ENCODE measurements around the gene PRKD3.

The PRKD3 gene

DNA sequence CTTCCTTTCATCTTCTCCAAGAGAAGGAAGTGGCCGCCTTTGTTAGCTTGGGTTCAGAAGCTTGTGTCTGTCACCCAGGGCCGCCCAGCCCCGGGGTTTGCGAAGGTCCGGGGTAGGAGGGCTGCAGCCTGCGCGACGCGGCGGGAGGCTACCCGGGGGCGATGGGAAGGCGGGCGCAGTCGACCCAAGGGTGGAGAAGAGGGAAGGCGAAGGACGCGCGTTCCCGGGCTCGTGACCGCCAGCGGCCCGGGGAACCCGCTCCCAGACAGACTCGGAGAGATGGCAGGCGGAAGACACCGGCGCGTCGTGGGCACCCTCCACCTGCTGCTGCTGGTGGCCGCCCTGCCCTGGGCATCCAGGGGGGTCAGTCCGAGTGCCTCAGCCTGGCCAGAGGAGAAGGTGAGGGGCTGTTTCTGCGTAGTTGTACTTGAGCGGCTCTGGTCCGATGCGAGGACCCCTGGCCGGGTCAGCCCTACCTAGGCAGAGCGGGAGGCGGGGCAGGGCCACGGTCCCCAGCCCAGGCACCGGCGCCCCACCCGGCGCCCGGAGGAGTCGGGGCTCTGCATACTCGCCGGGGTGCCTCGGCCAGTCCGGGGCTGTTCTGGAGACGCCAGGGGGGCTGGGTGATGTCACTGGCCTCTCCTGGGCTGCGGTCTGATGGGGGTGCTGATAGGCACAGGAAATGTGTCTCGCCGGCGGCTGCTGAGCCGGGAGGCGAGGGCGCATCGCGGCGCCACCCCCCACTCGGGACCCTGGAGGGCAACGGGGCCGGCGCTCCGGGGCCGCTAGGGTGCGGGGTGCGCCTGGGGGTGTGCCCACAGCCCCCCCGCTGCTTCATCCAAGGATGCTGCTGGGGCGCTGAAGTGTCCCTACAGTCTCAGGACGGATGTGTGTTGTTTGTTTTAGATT, 20.1 kb upstream of the PRKD3 start, which contains the start of gene QPCT:
QPCT (plus strand) TSS at position 178 of the 909 bp plus-strand sequence; CDS start at position 280, 102 bp downstream.
- ChIA-PET POLR2A (interaction anchor here (1.2 kb wide), 1 partner anchor 31 kb away, joined by 4 read pairs; no protein-coding TSS in a partner anchor), CTCF (no interaction called here)
- TF ChIP-seq ELF4 (IDR thresholded peaks at IDR 0.05) = no peak
- no peak for TF ChIP-seq ARNT (IDR thresholded peaks at IDR 0.05)
- no peak for TF ChIP-seq HDGF (IDR thresholded peaks at IDR 0.05; ENCODE audit: borderline replicate concordance)
- TF ChIP-seq L3MBTL2 (conservative IDR thresholded peaks at IDR 0.05) = peak; percentile 69; the same call in 1 of the 2 replicates
- TF ChIP-seq SUZ12 (IDR thresholded peaks at IDR 0.05) = no peak
- DNase-seq (ENCODE audit: extremely low spot score) = peak; percentile 63

DNA sequence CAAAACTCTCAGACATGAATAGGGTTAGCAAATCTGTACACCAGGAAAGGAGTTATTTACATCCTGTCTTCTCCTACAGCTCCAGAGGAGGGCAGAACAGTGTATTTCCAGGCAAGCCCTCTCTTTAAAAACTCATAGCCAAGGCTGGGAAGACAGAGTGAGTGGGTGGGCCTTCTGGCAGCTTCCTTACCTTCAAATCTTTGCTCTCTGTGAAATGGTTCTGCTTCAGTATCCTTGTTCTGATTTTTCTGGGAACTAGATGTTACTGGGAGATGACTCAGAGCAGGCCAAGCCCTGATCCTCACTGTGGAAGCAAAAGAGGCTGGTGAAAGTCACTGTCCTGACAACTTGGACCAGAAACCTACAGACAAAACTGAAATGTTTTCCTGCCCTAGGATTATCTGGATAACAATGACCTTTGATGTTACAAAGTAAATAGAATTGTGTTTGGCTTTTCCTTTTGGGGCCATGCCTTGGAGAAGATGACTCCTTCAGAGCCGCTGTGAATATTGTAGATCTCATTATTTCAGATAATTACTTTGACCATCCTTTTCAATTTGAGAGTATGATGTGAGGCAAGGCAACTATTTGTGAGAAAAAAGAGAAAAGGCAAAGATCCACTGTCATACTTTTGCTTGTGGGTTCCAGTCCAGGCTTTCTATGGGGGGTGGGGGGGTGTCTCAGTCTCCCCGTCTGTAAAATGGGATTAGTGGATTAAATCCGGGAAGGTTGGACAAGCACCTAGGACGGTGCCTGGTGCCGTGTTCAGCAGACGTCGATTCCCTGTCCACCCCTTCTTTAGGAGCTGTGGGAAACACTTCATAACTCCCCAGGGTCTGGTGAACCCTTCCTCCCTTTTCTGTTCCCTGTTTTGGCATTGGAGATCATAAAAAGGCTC, 19.2 kb upstream of the PRKD3 start:
- ChIA-PET POLR2A (interaction anchor here (0.8 to 1.2 kb wide), 2 partner anchors 32 to 34 kb away, joined by 3 to 4 read pairs; no protein-coding TSS in a partner anchor), CTCF (interaction anchor here (0.6 to 1.3 kb wide), 5 partner anchors 13 to 488 kb away, joined by 3 to 7 read pairs (median 4); no protein-coding TSS in a partner anchor)
- TF ChIP-seq FOXK2 (IDR thresholded peaks at IDR 0.05) (no peak), FOXA1 (IDR thresholded peaks at IDR 0.05) (no peak), NFRKB (IDR thresholded peaks at IDR 0.05) (no peak), ELF4 (IDR thresholded peaks at IDR 0.05) (no peak), SP1 (IDR thresholded peaks at IDR 0.05) (no peak), FOXM1 (IDR thresholded peaks at IDR 0.05; ENCODE audit: borderline replicate concordance) (no peak), CTBP1 (IDR thresholded peaks at IDR 0.05; ENCODE audit: borderline replicate concordance) (no peak)
- TF ChIP-seq, protein P1, sequence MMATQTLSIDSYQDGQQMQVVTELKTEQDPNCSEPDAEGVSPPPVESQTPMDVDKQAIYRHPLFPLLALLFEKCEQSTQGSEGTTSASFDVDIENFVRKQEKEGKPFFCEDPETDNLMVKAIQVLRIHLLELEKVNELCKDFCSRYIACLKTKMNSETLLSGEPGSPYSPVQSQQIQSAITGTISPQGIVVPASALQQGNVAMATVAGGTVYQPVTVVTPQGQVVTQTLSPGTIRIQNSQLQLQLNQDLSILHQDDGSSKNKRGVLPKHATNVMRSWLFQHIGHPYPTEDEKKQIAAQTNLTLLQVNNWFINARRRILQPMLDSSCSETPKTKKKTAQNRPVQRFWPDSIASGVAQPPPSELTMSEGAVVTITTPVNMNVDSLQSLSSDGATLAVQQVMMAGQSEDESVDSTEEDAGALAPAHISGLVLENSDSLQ (IDR thresholded peaks at IDR 0.05) = no peak
- DNase-seq (ENCODE audit: extremely low spot score) = peak; percentile 58

DNA sequence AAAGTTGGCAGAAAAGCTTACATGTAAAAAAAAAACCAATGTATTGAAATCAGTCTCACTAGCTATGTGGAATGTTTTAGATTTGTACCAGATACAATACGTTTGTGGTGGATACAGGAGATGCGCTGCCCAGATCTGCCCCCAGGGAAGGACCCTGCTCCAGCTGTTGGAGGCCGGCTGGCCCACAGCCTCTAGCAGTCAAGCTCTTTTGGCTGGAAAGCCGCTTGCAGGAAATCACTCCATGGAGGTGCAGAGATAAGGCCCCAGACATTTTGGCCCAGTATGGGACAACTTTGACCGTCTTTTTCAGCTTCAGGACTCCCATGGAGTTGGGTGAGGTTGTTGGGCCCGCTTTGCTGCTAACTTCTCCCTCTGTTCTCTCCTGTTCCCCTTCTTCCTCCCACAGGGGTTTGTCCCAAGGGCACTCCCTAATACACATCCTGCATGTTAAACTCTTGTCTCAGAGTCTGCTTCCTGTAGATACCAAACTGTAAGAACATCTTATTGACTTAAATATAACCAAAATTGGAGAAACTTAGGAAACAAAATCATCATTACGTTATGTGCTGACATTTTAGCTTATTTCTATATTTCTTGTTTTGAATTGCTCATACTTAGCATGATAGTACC, 18.1 kb upstream of the PRKD3 start:
- TF ChIP-seq ZNF384 (IDR thresholded peaks at IDR 0.05) (no peak), L3MBTL2 (conservative IDR thresholded peaks at IDR 0.05) (no peak), SP1 (IDR thresholded peaks at IDR 0.05) (no peak), HDGF (IDR thresholded peaks at IDR 0.05; ENCODE audit: borderline replicate concordance) (no peak), LEF1 (IDR thresholded peaks at IDR 0.05; ENCODE audit: borderline replicate concordance) (no peak), ELF4 (IDR thresholded peaks at IDR 0.05) (no peak), CTBP1 (IDR thresholded peaks at IDR 0.05; ENCODE audit: borderline replicate concordance) (no peak), BHLHE40 (IDR thresholded peaks at IDR 0.05; ENCODE audit: borderline replicate concordance) (no peak), SUZ12 (IDR thresholded peaks at IDR 0.05) (no peak), TARDBP (IDR thresholded peaks at IDR 0.05) (no peak), NFRKB (IDR thresholded peaks at IDR 0.05) (no peak), FOXK2 (IDR thresholded peaks at IDR 0.05) (no peak), FOXM1 (IDR thresholded peaks at IDR 0.05; ENCODE audit: borderline replicate concordance) (no peak), ARNT (IDR thresholded peaks at IDR 0.05) (no peak), FOXA1 (IDR thresholded peaks at IDR 0.05) (no peak)
- TF ChIP-seq, protein P1 (IDR thresholded peaks at IDR 0.05) = no peak
- POLR2A ChIA-PET = interaction anchor here (0.8 kb wide), 1 partner anchor 35 kb away, joined by 3 read pairs; no protein-coding TSS in a partner anchor
- DNase-seq (ENCODE audit: extremely low spot score) = no peak
- CTCF ChIA-PET = interaction anchor here (0.6 to 1.3 kb wide), 3 partner anchors 17 to 427 kb away, joined by 3 to 5 read pairs (median 4); no protein-coding TSS in a partner anchor

DNA sequence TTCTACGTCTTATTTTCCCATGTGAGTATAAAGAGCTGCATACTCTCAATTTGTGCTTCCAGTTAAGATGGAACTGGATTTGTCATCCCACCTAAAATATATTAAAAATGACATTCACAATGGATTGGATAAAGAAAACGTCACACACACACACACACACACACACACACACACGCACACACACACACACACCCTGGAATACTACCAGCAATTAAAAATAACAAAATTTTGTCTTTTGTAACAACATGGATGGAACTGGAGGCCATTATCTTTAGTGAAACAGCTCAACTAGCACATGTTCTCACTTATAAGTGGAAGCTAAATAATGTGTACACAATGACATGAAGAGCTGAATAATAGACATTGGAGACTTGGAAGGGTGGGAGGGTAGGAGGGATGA, 16.0 kb upstream of the PRKD3 start:
- DNase-seq (ENCODE audit: extremely low spot score) = no peak
- TF ChIP-seq ARNT (IDR thresholded peaks at IDR 0.05) = no peak
- TF ChIP-seq LEF1 (IDR thresholded peaks at IDR 0.05; ENCODE audit: borderline replicate concordance) = no peak
- TF ChIP-seq SP1 (IDR thresholded peaks at IDR 0.05) = no peak
- TF ChIP-seq SUZ12 (IDR thresholded peaks at IDR 0.05) = no peak
- TF ChIP-seq BHLHE40 (IDR thresholded peaks at IDR 0.05; ENCODE audit: borderline replicate concordance) = no peak
- no peak for TF ChIP-seq ZNF384 (IDR thresholded peaks at IDR 0.05)
- no peak for TF ChIP-seq L3MBTL2 (conservative IDR thresholded peaks at IDR 0.05)
- TF ChIP-seq FOXK2 (IDR thresholded peaks at IDR 0.05) = no peak
- no peak for TF ChIP-seq FOXA1 (IDR thresholded peaks at IDR 0.05)
- TF ChIP-seq TARDBP (IDR thresholded peaks at IDR 0.05) = no peak
- CTCF ChIA-PET = no interaction called here
- POLR2A ChIA-PET = no interaction called here

DNA sequence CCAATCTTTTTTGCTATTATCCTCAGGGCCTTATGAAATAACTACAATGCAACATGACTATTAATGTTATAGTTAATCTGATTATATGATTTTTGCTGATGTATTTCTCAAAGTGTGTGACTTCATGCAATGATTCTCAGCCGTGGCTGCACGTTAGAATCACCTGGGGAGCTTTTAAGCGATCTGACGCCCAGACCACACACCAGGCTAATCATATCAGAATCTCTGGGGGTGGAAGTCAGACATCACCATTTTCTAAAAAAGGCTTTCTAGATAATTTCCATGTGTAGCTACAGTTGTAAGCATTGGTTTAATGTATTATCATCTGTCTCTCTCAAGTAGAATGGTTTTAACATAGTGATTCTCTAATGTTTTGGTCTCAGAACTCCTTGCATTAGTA, 14.3 kb upstream of the PRKD3 start:
- CTCF ChIA-PET = interaction anchor here (1.0 kb wide), 1 partner anchor 539 kb away, joined by 4 read pairs; no protein-coding TSS in a partner anchor
- DNase-seq (ENCODE audit: extremely low spot score) = no peak
- POLR2A ChIA-PET = no interaction called here
- TF ChIP-seq FOXK2 (IDR thresholded peaks at IDR 0.05) (no peak), SP1 (IDR thresholded peaks at IDR 0.05) (no peak), L3MBTL2 (conservative IDR thresholded peaks at IDR 0.05) (no peak), BHLHE40 (IDR thresholded peaks at IDR 0.05; ENCODE audit: borderline replicate concordance) (no peak), LEF1 (IDR thresholded peaks at IDR 0.05; ENCODE audit: borderline replicate concordance) (no peak), FOXM1 (IDR thresholded peaks at IDR 0.05; ENCODE audit: borderline replicate concordance) (no peak), SUZ12 (IDR thresholded peaks at IDR 0.05) (no peak), ELF4 (IDR thresholded peaks at IDR 0.05) (no peak), TARDBP (IDR thresholded peaks at IDR 0.05) (no peak), ARNT (IDR thresholded peaks at IDR 0.05) (no peak), CTBP1 (IDR thresholded peaks at IDR 0.05; ENCODE audit: borderline replicate concordance) (no peak), NFRKB (IDR thresholded peaks at IDR 0.05) (no peak), FOXA1 (IDR thresholded peaks at IDR 0.05) (no peak), ZNF384 (IDR thresholded peaks at IDR 0.05) (no peak), HDGF (IDR thresholded peaks at IDR 0.05; ENCODE audit: borderline replicate concordance) (no peak)
- TF ChIP-seq, protein P1 (IDR thresholded peaks at IDR 0.05) = no peak
